ENCODE data around the gene PIK3C2G.

PIK3C2G gene

DNA sequence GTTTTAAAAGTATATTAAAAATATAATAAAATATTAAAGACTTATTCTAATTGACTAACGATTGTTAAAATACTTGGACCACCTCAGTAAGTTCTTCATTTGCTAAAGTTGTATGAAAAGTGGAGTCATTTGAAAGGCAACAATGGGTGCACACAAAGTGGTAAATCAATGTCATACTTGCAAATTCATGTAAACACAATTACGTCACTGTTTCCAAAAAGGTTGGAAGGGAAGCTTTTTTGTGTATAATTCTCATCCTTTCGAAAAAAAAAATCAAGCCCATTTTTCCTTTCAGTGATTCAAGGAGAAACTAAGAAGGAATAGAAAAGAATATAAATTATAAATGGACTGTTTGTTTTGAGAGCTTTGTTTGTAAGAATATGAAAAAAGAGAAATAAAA, 166.2 kb downstream of the PIK3C2G start:
- DNase-seq = no peak

DNA sequence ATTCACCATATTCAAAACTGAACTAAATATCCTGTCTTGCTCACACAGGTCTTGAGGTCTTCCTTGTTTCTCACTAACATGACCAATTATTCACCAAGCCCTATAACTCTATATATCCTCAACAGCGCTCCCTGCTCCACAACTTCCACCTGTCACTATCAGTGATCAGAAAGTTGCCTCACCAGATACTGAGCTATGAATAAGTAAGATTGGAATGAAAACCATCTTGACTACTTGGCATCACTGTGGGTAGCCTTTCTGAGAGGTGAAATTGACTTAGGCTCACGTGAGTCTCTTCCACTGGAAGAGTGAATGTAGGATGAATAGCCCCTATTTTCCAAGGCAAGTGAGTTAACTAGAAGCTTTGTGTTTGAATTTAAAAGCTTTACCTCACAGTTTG, 167.1 kb downstream of the PIK3C2G start:
- DNase-seq = no peak

DNA sequence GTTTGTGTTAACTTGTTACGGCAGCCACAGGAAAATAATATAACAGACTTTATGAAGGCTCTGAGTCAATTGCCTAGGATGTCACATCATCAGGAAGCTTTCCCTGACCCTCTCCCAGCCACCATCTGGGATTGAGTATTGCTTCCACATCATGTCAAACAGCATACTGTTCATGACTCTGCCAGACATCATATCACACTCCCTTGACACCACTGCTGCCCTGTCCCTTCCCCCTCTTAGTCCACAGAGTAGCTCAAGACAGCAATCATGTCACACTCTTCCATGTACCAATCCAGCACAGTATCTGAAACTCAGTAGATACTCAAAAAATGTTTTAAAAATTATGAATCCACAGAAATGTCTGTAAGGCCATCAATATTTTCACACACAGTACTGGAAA, 168.0 kb downstream of the PIK3C2G start:
- DNase-seq = no peak

DNA sequence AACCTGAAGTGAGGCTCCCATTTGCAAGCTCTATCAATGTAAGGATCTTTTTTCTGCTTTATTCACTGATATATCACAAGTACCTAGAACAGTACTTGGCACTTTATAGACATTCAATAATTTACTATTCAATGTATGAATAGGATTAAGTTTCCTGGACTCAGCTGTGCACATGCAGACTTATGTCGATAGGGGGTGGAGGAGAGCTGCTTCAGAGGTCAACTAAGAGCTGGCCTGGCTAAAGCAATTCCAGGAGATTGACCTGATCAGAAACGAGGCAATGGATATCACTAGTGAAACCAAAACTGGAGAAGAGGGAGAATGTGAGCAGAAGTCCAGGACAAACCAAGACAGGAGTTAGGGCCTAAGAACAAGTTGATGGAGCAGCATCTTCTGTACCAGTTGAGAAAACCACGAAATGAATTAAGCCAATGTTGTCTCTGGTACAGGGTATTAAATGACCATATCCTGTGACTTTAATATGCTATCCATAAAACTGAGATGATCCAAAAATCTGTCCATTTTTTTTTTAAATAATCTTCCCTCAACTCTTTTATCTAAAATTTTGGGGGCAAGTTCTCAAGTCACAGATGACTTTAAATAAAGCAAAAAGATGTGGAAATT, 169.2 kb downstream of the PIK3C2G start:
- DNase-seq = peak; percentile 2 to 38

DNA sequence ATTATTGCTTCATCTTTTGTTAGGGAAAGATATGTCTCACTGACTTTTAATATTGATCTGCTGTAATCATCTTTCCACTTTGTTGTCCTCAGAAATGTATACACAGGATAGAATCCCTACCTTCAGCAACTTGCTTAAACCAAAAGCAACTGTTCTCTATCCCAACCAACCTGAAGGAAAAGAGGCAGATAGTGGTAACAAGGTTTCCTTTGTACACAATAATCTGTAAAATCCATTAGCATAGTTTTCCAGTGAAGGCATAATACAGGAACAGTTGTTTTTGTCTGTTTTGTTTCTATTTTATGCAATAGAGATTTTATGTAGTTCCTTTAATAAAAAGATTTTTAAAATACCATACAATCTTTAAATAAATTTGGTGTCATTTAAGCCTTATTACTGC, 170.5 kb downstream of the PIK3C2G start:
- no peak for DNase-seq

DNA sequence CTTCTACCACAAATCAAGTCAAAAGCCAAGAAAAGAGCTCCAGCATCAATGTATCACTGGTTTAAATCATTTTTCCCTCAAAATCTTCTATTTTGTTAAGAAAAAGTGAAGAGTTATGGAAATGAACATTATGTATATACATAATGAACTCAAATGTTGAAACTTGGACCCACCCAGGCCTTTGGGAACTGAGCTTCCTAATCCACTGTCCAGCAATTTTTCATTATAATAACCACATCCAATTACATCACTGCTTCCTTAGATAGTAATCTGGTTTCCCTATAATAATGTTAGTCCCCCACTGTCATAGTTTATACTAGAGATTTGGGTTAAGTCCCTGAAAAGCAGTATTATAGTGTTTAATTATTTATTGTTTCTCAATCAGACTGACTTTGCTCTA, 170.9 kb downstream of the PIK3C2G start:
- DNase-seq = no peak

DNA sequence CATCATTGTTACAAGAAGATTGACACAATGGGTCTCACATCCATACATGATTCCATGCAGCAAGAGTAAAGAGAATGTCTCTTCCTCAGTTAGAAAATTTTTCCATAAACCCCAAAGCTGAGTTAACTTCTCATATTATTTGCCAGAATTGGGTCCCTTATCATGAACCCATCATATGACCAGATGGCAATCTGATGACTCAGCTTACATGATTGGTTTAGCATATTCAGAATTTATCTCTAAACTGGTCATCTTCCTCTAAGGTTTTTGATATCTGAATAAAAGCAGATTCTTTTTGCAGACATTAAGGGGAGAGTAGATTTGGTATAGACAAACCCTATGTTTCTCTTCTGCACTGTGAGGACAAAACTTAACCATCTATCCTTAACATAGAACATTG, 174.9 kb downstream of the PIK3C2G start:
- no peak for DNase-seq

DNA sequence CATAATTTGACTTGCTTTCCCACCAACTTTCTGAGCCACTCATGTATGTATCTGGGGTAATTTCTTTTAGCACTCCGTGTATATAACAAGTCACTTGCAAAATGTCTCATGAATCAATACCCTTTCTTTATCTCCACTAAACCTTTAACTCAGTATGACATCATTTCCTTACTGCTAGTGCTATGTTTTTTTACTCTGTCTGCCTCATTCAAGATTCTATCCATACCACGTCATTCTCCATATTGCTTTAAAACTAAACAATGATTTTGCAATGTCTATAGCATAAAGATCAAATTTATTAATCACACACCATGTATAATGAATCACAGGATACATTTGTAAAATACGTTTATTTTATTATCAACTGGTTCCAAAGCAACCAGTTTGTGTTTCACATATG, 178.2 kb downstream of the PIK3C2G start:
- no peak for DNase-seq

DNA sequence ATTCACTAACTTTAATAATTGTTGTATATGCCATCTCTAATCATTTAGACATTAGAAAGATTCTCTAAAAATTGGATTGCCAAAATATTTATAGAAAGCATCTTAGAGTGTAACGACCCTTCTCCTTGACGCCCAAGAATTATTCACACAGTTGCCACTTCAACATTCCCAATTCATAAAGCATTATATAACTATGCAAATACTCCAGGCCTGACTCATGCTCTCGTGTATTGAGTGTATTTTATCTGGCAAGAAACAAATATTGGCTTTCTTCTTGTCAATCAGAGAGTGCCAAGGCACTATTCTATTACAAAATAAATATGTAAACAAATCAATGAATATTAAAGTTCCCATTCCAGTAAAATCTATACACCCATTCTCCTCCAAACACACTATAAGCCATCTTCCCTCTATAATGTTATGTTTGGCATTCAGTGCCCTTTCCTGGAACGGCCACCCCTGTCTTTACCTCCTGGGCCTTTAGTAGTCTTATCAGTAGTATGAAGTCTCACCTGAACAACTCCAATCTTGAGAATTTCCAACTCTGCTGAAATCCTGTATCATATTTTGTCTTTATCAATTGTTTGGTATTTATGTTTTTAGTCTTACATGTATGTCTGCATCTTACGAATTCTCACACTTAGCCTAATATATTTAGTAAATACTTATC, 182.6 kb downstream of the PIK3C2G start:
- no peak for DNase-seq

DNA sequence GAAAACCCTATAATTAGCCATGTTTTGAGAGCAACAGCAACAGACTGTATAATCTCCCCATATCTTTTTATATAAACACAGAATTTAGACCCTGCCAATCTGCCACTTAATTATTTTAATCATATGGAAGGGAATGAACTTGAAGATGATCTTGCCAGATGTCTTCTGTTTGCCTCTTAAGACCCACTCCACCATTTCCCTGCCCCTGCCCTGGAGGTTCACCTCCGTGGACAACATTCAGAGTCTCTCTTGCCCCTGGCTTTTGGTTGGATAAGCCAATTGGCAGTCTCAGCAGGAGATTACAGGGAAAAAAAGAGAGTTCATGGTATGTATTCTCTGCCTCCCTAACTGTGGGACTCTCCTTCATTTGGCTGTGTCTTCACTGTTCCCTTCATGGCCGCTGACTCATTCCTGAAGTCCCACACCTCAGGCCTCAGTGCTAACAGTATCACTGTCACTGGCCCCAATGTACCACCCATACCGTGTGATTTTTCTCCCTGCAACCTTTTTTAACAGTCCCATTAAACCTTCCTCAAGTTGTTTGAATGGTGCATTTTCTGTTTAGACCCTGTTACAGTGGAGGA, 184.8 kb downstream of the PIK3C2G start:
- no peak for DNase-seq

DNA sequence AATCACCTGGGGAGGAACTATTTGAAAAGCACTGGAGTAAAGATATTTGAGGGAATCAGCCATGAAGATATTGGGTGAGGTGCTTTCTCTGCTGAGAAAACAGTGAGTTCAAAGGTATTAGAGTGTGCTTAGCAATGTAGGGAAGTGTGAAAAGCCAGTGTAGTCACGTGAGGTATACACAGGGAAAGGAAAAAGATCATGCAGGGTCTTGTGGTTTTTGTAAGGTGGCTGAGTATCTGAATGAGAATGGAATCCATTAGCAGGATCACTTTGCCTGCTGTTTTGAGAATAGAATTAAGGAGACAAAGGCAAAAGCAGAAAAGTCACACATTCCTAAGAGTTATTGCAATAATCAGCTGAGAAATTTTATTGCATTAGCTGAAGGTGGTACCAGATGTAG, 193.0 kb downstream of the PIK3C2G start:
- no peak for DNase-seq

DNA sequence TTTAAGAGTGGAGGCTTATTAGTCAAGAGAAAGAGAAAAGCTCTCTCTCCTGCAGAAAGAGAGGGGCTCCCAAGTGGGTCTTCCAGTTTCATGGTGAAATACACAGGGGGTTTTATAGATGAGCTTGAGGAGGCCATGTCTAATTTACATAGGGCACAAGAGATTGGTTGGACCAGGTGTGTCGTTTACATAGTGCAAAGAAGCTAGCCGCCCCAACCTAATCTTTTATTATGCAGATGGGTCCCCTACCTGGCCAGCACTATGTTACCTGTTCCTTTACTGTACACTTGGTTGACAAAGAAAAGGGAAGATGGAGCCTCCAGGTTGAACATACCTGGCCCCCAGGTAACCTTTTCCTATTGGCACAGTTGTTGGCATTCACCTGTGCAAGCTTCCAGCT, 195.0 kb downstream of the PIK3C2G start:
- no peak for DNase-seq

DNA sequence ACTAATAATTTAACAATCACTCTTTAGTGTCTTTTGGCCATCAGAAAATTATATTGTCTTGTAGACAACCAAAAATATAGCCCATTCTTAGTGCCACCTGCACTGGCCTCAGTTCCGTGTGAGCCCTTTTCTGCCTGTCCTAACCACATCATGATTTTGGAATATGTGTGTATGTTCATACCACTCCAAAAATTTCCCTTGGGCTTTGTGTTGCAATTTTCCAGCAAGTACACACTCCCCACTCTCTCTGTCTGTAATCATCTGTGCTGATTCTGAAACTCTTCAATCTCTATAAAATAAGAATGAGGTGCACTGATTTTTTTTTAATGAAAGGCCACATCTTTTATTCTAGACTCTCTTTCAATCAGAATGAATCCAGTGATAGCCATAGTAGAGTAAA, 196.0 kb downstream of the PIK3C2G start:
- no peak for DNase-seq

DNA sequence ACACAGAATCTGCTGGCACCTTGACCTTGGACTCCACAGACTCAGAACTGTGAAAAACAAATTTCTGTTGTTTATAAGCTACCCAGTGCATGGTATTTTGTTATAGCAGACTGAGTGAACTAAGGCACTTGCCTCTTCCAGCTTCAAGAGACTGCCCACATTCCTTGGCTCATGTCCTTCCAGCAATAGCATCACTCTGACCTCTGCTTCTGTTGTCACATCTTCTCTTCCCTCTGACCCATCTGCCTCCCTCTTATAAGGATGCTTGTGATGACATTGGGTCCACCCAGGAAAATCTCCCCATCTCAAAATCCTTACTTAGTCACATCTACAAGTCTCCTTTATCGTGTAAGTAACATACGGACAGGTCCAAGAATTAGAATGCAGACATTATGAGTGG, 200.4 kb downstream of the PIK3C2G start:
- DNase-seq = no peak

DNA sequence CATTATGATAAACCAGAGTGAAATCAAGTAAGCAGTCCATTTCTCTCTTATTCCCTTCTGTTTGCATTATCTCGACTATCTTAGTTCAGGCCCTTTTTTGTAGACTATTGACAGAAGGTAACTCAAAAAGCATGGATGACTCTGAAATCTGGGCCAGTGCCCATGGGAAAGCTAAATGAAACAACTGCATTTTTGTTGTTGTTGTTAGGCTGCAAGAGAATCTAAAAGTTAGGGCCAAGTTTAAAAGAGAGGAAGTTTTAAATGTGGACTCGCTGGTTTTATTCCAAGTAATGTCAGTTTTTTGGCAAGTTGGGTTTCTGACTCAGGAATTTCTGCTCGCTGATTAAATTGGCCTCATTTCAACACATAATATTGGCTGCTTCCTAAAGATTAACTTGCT, 201.1 kb downstream of the PIK3C2G start:
- no peak for DNase-seq

DNA sequence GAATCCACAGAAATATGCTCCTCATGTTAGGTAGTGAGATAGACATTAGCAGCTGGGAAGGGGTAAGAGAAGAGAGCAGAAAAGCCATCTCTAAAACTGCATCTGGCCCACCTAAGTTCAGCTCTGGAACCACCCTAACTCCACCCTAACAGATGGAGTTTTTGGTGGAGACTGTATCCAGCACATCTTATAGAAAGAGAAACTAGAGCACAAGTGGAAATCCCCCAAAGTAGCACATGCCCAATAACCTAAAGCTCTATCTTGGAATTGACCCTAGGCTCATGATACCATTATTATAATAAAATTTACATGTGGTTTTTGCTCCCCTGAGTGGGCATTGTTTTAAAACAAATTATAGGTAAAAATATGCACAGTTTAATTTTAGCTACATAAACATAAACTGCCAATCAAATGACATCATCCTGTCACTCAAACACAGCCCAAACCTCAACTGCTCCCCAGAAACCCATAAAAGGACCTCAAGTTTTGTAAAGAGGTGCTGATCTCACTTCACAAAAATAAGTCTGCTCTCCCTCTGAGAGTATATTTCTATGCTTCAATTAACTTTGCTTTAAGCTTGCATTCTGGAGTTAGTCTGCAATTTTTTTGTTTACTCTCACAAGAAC, 206.4 kb downstream of the PIK3C2G start:
- no peak for DNase-seq

DNA sequence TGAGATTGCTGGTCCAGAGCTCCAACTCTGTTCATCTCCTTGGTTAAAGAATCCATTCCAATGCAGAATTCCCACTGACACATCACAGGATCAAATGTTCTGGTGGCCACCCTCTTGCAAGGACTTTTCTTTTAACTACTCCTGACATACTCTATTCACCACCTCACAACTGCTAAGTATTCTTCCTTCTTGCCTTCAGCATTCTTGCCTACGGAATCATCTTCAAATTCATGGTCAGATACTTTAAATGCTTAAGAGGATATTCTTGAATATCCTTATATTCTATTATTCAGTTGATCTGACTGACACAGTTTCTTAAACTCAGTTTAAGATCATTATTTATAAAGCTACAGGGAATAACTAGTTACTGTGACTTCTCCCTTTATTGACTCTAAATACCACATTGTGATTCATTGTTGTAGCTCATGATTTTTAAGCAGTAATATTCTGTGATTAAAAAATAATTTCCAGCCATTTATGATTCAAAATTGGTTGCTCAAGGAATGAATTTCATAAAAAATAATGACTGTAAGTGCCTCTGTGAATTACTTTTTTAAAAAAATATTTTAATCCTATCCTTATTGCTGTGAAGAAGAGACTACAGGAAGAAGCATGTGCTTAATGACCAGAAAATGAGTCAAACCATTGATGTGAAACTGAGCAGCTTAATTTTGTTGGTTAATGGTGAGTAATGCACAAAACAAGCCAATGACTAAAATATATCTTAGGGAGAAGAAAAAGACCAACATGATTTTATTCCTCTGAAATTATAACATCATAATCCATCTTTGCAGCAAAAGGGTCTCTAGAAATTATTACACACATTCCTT, 207.1 kb downstream of the PIK3C2G start:
- DNase-seq = no peak

DNA sequence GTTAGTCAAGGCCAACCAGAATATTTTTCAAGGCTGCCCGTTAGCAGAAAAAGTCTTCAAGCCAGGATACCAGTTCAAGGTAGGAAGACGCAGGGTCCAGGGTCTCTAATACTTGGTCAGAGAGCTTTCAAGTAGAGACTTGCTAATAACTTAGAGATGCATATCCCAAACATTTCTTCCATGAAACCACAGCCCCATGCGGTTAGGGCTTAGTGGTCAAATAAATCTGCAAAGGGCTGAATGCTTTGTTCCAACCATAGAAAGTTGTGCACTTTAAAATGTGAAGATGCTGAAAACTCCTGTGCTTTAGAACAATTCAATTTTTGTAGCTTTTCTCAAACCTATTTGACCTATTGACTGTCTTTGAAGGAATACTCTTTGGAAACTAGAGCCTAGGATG, 208.9 kb downstream of the PIK3C2G start:
- no peak for DNase-seq

DNA sequence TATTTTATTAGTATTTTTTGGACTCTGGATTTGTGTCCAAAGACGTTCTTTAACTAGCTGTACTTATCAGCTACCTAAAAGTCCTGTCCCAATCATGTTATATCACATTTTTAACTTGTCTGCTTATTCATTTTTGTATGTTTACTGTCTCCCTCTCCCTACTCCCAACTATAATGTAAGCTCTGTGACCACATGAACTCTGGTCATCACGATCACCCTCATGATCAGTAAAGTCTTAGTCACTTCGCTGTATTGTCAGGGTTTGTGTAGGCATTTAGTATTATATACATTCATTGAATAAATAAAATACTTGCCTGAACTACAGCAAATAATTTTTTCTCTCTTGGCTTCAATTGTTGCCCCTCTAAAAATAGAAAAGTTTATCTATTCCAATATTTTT, 211.0 kb downstream of the PIK3C2G start:
- DNase-seq = no peak

DNA sequence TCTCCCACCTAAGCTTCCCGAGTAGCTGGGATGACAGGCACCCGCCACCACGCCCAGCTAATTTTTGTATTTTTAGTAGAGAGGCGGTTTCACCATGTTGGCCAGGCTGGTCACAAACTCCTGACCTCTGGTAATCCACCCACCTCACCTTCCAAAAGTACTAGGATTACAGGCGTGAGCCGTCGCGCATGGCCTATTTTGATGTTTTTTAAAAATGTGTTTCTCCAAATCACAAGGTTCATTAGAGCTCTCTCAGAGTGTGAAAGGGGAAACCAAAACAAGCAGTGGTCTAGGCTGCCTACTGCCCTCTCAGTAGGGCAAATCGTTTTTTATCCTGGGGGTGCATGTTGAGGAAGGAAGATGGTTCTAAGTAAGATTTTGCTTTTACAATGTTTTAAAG, 211.5 kb downstream of the PIK3C2G start:
- no peak for DNase-seq

DNA sequence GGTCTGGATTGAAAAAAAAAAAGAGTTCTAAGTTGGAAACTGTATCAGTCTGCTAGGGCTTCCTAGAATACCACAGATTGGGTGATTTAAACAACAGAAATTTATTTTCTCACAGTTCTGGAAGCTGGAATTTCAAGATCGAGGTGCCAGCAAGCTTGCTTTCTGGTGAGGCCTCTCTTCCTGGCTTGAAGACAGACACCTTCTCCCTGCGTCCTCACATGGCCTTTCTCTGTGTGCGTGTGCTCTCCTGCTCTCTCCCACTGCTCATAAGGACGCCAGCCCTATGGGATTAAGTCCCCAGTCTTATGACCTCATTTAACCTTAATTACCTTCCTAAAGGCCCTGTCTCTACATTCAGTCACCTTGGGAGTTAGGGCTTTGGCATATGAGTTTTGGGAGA, 215.5 kb downstream of the PIK3C2G start:
- DNase-seq = no peak

DNA sequence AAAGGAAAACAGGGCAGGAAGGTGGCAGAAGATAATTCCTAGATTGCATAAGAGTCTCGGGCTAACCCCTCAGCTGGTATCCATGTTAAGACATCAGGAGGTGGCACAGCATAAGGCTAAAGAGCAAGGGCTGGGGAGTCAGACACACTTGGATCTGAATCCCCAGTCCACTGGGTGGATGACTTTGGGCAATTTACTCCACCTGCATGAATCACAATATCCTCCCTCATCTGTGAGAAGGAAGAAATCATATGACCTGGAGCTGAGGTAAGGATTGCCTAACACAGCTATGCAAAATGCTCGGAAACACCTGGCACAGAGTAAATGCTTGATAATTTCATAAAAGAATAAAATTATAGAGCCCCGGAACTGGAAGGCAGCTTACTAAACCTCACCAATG, 217.9 kb downstream of the PIK3C2G start:
- DNase-seq = no peak

DNA sequence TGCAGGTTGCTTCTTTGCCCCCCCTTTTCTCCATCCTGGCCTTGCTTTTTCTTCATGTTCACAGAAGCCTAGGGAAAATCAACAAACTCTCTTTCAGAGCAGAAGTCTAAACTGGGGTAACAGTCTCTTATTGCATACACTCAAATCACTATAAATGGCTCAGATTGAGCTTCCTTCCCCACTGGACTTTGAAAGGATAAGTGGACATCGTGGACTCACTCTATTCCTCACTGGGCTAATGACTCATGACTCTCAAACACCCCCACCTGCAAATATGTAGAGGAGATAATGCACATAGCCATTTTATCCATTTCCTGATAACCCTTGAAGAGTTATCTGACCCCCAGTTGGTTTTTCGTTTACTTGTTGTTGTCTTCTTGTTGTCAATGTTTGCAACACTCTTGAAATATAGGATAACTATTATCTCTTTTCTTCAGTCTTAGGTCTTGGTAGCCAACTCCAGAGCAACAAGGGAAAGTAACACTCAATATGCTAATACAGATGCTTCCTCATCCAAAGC, 221.3 kb downstream of the PIK3C2G start:
- no peak for DNase-seq

All from inflammatory macrophage treated with lipopolysaccharide for 1 hour (primary cell).